Measurements from ENCODE around the gene NTNG2.

Gene NTNG2

GRCh38 chr9:132147839-132148238 lies 14.0 kb upstream of the NTNG2 start:
- no peak for DNase-seq

GRCh38 chr9:132150256-132150655 lies 11.6 kb upstream of the NTNG2 start:
- no peak for DNase-seq

DNA sequence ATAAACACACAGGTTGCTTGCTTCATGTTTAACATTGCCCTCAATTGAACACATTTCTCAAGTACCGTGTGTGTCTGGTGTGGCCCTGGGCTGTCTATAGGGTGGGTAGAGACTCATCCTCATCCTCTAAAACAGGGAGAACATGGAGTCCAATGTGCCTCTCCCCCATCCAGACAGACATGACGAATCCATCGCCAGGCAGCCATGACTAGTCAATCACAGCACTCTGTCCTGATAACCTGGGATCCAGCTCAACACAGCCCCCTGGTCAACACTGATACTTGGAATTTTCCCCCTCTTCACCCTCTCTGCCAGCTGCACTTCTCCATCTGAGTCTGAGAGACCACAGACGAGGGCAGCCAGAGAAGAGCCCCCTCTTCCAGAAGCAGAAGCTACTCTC lies 10.7 kb upstream of the NTNG2 start:
- DNase-seq, result no peak

GRCh38 chr9:132152231-132152630 lies 9.6 kb upstream of the NTNG2 start:
- DNase-seq, result no peak

DNA sequence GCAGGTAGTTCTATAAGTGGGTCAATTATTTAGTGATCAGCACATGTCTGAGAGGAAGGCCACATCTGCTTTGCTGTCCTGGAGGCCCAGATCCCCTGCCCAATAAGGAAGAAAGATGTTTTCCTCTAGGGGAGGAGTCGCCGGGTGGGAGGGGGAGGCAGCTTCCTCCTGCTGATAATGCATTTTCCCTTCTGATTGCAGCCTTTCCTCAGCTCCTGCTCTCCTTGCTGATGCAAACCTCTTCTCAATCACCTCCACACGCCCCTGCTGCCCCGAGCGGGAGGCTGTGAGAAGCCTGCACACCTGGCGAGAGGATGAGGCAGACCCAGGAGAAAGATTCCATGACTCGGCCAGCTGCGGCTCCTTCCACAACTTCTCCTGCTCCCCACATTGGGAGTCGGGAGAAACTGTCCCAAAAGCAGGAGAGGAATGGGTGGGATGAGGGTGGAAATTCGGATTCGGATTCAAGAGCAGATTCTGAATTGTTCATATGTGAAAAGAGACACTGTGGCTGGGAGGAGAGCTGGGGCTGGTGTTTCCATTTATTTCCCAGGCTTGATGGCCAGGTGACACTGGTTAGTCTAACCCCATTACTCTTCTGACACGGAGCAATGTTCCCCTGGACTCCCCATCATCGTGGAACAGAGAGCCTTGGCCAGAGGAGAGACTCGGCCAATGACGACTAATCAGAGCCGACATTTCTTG lies 6.8 kb upstream of the NTNG2 start:
- DNase-seq, result no peak

DNA sequence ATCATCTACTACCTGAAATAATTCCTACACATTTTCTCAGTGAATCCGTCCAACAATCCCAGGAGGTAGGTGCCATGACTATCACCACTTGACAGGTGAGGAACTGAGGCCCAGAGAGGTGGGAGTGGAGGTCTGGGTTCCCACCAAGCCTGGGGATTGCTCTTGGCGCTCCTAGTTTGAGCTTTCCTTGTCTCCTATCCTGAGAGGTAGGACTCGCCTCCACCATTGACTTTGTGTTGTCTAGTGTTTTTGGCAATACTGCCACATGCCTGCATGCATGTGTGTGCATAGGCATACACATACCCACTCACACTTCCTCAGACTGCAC lies 6.3 kb upstream of the NTNG2 start:
- no peak for DNase-seq

GRCh38 chr9:132156262-132156661 lies 5.6 kb upstream of the NTNG2 start:
- DNase-seq, result no peak

DNA sequence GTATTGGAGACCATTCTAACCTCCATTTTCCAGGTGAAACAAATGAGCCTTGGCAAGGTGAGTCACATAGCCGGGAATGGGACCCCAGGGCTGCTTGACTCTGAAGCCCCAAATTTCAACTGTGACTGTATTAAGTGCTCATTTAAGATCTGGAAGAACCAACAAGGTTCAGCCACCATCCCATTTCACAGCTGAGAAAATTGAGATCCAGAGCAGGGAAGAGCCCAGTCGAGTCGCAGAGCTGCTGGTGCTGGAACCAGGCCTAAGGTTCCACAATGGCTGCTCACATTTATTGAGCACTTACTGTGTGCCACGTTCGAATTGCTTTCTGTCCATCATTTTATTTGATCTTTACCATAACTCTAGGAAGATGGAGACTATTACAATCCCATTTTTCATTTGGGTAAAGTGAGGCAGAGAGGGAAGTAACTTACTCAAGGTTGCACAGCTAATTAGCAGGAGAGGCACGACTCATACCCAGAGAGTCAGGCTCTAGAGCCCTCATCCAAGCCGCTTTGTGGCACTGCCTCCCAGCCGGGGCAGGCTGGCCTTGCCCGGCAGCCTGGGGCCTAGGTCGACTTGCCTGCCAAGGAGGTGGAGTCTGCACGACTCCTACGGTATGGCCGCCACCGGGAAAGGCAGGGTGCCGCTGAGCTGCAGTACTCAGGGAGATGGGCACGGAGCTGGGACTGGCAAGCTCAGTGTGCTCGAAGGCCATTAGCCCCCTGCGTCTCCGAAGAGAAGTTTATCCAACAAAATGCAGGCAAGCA lies 4.3 kb upstream of the NTNG2 start:
- DNase-seq, result no peak

- DNase-seq, result peak; percentile 59 to 75
These were observed 786 bp upstream of the NTNG2 start for GRCh38 chr9:132160802-132161742.

- DNase-seq, result no peak
These were observed 1.1 kb downstream of the NTNG2 start for GRCh38 chr9:132162764-132163456.

DNA sequence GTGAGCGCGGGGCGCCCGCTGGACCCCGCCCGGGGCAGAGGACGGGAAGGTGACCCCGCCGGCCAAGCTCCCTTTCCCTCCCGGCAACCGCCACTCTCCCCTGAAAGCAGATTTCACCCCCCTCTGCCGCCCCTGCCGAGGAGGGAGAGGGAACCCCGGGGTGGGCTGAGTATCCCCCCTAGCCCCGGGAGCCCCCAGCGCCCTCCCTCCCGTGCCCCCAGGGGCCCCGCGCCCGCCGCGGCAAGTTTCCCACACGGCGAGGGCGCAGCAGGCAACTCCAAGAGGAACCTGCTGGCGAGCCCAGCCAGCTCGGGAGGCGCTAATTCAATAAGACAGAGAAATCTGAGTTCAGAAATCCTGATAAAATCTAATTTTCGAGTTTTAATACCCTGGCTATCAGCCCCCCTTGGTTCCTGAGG lies 1.6 kb downstream of the NTNG2 start:
- no peak for DNase-seq

GRCh38 chr9:132163876-132164603 lies 2.2 kb downstream of the NTNG2 start:
- no peak for DNase-seq

- DNase-seq, result no peak
These were observed 2.9 kb downstream of the NTNG2 start for GRCh38 chr9:132164604-132165362.

- DNase-seq, result no peak
These were observed 4.7 kb downstream of the NTNG2 start for GRCh38 chr9:132166599-132166998.

DNA sequence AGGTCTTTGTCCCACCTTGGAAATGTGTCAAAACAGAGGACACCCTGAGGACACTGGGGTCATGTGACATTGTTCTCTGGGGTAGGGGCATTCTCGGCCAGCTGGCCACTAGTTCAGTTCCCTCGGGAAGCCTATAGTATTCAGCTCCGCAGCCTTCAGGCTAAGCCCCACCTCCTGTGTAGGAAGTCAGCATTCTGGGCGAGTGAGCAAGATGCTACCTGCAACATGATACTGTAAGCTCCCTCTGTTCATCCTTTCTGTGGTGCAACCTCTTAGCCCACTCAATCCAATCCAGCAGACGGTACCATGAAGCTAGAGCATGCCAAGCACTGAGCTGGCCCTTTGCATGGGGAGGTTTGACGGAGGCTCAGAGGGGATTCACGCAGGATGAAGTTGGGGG lies 5.3 kb downstream of the NTNG2 start:
- no peak for DNase-seq

DNA sequence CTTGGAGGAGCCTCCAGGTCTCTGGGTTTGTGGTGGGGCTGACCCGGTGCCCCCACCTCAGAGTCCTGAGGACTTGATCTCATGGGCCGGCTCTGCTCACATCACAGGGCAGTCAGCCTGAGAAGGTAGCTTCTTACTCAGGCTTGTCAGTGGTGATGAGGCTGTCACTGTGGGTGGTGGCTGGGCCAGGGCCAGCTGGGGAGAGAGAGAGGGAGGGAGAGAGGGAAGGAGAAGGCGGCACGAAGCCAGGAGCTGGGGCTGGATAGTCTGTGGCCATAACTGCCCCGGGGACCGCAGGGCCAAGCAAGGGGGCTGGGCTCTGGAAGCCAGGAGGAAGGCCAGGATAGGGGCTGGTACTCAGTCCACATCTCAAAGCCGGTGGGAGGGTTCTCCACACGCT lies 6.5 kb downstream of the NTNG2 start:
- DNase-seq, result no peak

- no peak for DNase-seq
These were observed 7.0 kb downstream of the NTNG2 start for GRCh38 chr9:132168851-132169250.

GRCh38 chr9:132169672-132170392 lies 8.0 kb downstream of the NTNG2 start:
- DNase-seq, result peak; percentile 42 to 51

DNA sequence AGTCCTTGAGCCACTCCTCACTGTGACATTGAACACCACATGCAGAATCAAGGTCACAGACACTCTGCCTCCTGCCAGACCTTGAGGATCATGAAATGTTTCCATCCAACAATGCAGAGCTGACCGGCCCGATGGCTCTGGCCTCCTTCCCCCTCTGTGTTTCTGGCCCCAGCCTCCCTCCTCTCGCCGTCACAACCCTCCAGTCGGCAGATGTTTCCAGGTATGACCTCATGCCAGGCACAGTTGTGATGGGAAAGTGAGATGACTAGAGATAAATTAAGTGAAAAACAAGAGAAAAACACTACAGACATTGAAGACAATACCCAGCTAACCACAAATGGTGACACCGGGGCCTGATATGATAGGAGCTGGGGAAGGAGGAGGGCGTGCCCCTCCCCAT lies 9.8 kb downstream of the NTNG2 start:
- no peak for DNase-seq

GRCh38 chr9:132172185-132172584 lies 10.3 kb downstream of the NTNG2 start:
- no peak for DNase-seq

DNA sequence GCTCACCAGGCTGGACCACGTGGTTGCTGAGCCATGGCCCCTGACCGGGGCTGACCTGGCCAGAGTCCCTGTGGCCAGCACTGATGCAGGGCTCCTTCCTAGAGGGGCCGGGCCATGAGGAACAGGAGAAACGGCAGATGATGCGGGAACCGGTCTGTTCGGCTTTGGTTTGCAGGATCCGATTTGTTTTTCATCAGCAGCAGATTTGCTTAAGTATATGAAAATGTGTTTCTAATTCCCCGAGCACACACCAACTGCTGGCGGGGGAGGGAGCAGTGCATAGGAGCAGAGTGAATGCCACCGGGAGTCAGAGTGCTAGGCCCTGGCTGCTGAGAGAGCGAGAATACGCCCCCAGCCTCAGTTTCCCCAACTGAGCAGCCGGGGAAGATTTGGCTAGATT lies 13.6 kb downstream of the NTNG2 start:
- DNase-seq, result no peak
